HG02970 (cell line): ENCODE measurements around the gene CDC123.
"Not testable (repeated sequence)": the region's sequence is repeated elsewhere in the genome, so short reads cannot be mapped to it uniquely, and the experiment has no call there.

Experiments used
- ATAC-seq: cut with Tn5 transposase; IDR thresholded peaks from one replicate; pipeline ENCODE4 v1.9.1; 2021; ENCODE audit warnings: mild to moderate bottlenecking, moderate library complexity, moderate number of reproducible peaks; ENCODE audit not compliant: unreplicated experiment, low FRiP score

The CDC123 gene

DNA sequence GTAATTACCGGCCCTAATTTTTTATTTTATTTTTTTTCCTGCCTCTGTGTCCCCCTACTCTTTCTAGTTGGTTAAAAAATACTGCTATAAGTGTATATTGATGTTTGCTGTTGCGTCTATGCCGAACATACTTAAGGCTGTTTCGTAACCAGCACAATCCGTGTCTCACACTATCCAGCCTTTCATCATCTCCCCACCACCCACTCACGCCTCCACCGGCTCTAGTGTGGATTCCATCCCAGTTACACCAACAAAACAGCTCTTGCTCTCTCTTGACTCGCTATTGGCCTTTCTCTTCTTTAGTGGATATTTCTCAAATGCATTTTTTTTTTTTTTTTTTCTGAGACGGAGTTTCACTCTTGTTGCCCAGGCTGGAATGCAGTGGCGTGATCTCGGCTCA, 83.3 kb downstream of the CDC123 start:
- no peak for ATAC-seq

DNA sequence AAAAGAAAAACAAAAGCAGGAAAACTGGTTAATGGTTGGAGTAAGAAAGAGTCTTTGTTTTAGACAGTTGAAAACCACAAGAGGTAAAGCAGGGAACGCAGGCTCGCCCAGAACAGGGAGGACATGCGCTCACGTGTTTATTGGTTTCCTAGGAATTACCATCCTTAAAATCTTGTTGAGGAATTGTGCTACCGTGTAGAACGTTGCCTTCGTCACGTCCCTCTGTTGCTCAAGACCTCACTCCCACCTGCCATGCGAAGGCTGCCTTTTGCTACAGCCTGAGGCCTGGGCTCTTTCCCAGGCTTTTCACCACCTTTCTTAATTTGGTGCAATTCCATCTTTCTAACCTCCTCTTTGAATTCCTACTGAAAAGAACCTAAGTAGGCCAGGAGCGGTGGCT, 91.8 kb downstream of the CDC123 start:
- no peak for ATAC-seq

DNA sequence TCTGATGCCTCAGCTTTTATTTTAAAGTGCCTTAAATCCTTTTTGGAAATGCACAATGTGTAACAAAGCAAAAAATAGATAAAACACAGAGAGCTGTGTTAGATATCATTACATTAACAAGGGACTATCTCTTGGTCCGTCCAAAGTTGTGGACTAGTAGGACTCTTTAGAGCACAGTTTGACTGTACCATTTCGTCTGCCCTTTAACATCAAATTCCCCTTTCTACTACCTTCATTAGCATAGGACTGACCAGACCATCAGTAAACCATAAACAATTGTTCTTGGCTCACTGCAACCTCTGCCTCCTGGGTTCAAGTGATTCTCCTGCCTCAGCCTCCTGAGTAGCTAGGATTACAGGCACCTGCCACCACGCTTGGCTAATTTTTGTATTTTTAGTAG, 101.8 kb downstream of the CDC123 start:
- not testable (repeated sequence) for ATAC-seq

DNA sequence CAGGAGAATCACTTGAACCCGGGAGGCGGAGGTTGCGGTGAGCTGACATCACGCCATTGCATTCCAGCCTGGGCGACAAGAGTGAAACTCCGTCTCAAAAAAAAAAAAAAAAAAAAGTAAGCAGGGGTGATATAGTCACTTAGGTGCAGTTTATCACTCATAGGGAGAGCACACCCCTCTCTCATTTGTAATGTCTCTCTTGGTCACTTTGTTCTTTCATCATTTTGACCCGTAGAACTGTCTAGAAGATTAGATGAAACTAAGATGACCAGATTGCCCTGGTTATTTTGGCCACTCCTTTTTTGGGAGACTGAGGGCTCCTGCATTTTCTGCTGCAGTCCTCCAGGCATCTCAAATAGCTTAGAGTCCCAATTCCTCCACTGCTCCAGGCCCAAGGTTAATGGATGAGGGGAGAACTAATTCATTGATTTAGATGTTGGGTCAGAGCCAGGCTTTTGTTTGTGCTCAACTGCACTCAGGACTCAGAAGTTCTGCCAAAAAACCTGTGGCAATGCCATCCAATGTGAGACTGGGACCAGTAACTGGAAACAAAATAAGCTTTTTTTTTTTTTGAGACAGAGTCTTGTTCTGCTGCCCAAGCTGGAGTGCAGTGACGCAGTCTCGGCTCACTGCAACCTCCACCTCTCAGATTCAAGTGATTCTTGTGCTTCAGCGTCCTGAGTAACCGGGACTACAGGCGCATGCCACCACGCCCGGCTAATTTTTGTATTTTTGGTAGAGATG, 103.4 kb downstream of the CDC123 start:
- no peak for ATAC-seq
